HG03460 (cell line): ENCODE results near the gene ARHGEF26.

Experiments
- ATAC-seq: cut with Tn5 transposase; IDR thresholded peaks from one replicate; pipeline ENCODE4 v1.9.1; 2021; ENCODE audit not compliant: unreplicated experiment

ARHGEF26 gene

DNA sequence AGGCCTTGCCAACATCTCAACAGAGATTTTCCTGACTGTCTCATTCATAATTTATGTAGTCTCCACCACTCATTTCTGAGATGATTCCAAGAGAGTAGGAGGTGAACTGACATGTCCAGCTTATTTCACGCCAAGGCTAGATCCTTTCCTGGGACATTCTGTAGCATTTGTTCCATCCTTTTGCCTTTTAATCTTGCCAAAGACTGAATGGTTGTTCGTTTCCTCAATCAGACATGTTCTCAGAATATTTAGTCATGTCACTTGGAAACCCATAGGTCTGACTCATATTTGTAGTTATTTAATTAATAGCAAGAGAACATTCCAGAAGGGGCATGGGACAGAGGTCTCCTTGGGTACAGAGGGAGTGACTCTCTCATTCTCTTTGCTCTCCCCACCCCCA lies 122.2 kb downstream of the ARHGEF26 start:
- no peak for ATAC-seq

DNA sequence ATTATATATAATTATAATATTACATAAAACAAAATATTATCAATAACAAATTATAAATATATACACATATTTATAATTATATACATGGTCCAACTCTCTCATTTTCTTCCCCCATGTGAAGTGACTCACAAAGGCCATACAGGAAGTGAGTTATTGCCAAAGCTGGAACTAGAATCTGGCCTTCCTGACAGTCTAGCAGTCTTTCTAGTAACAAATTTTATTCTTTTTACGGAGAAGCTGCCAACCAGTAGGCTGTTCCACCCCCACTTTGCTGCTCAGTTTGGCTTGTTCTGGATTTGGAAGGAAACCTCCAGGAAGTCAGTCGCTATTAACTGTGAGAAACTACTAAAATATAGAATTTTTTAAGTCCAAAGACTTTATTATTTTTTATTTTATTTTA lies 123.5 kb downstream of the ARHGEF26 start:
- ATAC-seq = no peak

DNA sequence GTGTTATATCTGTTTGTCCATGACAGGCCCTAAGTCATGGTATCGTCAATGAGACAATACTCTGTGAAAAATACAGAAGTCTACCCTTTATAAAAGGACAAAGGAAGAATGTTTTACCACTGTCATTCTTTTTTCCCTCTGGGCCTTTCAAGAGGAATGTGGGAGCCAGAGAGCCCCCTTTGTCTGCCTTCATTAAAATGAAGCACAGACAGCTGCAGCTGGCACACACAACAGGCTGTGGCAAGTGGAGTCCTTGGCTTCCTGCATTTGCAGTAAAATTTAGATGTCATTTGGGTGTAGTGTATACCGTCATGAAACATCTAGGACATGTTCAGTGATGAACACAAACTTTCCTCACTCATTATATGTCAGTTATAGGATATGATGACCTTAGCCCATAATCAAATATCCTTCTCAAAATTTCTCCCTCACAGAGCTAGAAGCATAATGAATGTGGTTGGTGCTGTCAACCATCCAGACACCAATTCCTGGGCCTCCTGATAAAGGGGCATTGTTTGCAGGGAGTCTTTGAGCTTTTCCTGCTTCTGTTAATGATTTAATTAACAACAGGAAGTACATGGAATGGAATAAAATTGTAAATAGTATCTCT lies 126.7 kb downstream of the ARHGEF26 start:
- no peak for ATAC-seq

DNA sequence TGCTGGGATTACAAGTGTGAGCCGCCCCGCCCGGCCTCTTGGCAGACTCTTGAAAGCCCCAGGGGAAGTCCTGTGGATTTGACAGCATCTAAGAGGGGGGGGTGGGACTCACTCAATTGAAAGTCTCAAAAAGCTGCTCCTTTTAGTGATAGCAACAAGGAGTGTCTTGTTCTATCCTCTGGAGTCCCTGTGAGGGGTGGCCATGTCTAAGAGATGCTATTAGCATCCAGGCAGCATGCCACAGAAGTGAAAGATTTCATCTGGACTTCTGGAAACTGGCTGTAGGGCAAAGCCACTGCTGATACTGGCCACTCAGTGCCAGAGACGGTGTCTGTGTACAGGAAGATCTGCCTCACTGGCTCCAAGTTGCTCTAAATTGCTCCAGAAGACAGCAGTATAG lies 129.1 kb downstream of the ARHGEF26 start:
- no peak for ATAC-seq

DNA sequence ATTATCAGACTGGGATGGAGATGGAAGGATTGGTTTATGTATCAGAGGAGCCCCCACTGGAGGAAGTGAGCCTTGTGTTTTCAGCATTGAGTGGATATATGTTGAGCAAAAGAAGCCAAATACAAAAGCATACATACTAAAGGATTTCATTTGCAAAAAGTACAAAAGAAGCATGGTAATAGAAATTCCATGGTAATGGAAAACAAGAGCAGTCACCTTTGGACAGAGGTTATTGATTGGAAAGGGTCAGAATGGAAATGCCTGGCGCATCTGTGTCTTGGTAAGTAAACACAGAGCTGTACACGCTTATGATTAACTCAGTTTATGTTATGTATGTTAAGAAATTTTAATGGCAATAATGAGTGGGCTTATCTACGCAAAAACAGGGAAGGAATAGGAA lies 130.4 kb downstream of the ARHGEF26 start:
- ATAC-seq = no peak

DNA sequence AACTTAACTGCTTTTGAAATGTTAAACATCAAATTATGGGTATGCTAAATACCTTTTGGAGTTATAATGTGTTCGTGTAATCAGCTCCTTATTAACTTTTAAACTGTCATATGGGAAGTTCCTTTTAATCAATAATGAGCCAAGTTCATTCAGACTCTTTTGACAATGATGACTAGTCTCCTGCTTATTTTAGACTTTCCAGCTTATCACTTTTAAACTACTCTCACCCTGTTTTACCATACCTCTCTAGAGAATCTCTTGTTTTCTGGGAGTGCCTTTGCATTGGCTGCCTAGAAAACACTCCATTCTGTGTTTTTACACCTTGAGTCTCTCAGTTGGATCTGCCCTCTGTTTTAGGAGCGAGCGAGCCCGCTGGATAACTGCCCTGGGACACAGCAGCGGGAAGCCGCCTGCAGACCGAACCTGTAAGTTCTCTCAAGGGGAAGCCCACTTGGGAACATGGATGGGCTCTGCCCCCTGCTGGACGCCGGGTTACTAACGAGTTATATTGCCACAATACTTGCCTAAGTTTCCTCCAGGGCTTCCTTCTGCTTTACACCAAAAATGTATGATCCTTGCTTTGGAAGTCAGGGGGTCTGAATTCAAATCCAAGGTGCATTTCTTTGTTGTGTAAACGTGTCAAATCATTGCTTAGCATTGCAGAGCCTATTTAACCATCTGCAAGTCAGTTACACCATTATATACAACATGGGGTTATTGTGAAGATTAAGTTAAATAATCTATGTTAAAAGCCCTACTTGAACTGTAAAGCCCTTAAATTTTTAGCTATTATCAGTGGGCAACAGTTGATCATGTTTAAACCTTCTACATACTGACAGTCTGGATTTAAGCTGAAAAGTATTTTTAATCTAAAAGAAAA lies 131.8 kb downstream of the ARHGEF26 start:
- ATAC-seq = peak; percentile 90

DNA sequence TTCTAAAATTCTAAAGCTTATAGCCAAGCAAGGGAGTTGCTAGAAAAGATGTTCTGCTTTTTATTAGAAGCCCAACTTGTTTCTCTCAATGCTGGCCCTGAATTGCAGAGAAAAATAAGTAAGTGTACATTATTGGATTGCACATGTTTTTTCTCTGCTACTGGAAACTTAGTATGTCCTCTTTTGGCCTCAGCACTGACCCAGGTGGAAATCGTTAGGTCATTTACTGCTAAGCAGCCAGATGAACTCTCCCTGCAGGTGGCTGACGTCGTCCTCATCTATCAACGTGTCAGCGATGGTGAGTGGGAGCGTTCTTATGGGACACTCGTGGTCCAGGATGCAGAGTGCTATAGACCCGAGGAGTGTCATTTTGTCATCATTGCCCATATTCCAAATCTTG lies 133.3 kb downstream of the ARHGEF26 start:
- ATAC-seq = no peak

DNA sequence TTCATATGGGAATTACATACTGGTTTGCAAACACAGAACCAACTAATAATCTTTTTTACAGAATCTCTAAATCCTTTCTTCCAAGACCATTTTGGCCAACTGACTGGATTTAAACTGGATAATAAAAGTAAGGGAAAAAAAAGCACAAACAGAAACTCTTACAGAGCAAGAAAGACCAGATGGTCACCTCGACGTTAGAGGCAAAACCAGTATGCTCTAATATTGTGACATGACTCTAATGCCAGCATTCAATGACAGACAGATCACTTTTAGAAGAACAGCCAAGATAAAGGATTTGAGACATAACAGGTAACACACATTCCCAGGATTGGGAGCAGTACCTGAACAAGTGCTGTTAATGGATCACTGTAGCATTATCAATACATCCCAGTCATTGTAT lies 152.2 kb downstream of the ARHGEF26 start:
- no peak for ATAC-seq

DNA sequence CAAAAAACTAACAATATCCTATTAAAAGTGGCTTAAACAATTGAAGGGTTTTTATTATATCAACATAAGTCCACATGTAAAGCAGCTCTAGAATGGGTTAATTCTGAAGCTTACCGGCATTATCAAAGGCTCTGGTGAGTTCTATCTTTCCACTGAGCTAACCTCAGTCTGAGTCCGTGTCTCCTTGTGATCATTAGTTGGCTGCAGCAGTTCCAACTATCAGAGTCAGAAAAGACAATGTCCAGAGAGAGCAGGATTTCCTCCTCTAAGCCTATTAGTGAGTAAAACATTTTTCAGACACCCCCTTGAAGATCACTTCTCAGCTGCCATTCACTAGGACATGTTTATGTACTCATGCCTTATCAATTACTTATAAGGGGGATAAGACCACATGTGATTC lies 153.2 kb downstream of the ARHGEF26 start:
- no peak for ATAC-seq

DNA sequence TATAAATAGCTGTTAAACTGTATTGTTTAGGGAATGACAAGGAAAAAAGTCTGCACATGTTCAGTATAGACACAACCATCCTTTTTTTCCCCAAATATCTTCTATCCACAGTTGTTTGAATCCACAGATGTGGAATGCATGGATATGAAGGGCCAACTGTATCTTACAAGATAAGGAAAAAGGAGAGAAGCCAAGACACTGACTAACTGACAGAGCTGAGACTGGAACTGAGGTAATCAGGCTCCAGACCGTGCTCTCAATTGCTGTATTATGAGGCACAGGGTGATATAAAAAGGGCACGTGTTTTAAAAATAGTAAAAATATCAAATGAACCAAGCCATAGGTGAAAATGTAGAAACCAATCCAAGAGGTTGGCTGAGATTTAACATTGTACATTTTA lies 154.1 kb downstream of the ARHGEF26 start:
- no peak for ATAC-seq

DNA sequence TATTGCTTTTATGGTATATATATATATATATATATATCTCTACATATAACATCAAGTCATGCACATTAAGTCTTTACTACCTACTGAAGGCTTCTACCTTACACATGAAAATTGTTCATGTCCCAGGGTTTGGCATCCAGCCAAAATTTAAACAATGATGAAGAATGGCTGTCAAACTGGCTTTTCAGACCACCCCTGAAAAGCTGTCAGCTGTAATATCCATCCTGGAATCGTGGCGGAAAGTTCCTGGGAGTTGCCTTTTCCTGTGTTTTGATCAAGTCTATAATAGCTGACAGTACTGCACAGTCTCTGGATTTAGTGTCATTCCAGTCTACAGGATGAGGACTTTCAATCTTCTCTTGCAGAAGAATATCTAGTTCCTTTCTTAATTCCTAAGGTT lies 154.8 kb downstream of the ARHGEF26 start:
- ATAC-seq = no peak

DNA sequence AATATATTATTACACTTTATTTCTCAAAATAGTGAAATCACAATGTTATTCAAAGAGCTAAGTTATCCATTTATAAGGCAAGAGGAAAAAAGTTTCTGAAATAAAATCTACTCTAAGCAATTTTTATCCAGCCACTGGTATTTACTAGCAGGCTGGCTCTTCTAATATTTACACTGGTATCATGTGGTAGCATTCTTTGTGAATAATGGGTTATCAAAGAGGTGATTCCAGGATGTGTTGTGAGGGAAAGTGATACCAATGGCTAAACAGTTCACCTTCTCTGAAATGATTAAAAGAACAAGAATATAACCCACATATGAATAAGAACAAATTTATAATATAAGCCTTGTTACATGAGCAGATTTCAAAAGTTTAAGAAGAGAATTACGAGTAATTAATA lies 159.0 kb downstream of the ARHGEF26 start:
- ATAC-seq = no peak

DNA sequence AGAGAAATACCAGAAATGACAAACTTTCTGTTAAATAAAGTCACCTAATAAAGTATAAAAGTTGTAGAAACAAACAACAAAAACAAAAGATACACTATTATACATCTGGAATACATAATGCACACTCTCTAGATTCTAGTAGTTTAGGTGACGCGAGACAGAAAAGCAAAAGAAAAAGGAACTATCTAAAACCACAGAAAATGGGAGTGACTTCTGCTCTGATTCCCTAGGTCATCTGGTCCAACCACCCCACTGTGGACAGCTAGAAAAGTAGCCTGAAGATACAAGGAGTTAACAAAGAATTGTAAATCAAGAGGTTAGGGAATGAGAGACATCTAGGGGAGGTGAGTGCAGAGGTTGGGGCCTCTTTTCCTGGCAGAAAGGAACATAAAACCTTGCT lies 164.0 kb downstream of the ARHGEF26 start:
- ATAC-seq = no peak

DNA sequence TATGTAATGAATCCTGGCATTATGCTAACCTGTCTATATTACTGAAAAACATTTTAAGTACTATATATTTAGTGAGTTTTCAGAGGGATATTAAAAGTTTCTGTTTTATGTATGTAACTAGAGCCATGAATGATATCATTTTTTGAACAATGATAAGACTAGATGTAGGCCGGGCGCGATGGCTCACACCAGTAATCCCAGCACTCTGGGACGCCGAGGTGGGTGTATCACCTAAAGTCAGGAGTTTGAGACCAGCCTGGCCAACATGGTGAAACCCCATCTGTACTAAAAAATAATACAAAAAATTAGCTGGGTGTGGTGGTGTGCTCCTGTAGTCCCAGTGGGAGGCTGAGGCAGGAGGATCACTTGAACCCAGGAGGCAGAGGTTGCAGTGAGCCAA lies 169.0 kb downstream of the ARHGEF26 start:
- no peak for ATAC-seq

DNA sequence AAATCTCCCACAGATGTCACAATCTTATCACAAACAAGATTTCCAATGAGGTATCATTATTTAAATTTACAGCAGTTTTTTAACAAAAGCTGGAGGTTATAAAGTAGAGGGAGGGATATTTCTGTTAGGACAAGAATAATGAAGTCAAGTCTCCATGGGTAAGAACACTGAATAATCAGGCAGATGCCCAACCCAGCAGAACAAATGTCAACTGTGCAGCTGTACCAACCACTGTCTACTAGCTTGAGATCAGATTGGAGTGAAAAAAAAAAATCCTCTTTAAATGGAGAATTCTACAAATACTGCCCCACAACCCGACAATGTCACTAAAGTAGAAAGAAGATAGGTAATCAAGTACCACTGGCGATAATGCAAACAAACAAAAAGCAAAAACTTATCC lies 172.8 kb downstream of the ARHGEF26 start:
- ATAC-seq = no peak

DNA sequence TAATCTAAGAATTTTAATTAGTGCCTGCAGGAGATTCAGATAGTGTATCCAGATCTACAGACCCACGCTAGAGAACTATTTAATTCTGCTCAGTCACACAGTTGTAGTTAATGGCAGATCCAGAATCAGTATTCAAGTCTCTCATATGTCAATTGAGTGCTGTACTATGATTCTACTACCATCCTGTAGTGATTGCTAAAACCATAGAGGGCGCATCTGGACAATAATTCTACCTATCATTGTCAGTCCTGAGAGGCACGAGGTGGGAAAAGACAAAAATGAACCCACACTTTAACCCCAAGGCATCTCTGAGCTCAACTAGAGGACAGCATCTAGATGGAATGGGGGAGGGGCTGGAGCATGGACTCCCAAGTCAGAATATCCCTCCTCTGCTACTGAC lies 180.4 kb downstream of the ARHGEF26 start:
- ATAC-seq = no peak

DNA sequence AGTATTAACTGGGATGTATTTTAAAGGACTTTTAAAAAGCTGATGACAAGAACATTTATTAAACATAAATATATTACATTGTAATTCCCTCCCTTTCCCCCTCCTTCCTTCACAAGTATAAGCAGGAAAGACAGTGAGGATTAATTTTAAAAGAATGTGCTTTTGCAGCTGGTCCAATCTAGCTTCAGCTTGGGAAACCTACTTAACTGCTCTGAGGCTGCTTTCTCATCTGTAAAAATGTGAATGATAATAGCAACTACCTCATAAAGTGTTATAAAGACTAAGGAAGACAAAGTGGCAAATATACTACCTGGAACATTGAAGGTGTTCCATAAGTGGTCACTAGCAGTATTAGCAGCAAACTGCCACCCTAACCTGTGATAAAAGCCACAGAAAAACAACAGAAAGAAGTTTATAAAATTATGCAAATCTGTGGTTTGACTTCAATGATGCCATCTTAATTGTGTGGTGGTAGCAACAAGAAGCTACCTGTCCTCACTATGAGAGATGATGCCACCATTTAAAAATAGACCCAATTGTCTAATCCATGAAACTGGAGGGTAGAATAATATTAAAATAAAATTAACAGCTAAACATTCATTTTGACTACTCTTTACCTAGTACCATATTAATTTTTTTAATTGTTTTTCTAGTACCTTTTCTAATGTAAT lies 183.1 kb downstream of the ARHGEF26 start:
- no peak for ATAC-seq

DNA sequence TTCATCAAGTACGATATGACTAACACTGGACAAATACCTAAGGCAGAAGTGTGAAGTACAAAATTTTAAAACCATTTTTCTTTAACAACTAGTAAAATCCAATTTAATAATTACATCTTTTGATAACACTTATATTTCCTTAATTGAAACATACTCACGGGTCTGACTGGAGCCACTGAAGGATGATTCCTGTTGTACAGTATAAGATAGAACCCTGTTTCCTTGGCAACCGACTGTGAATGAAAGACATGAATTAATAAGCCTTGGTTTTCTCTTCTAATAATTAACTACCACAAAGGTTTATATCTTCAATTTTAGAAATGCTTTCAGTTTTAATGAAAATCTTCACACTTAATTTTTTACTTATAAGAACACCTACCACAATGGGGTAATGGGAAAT lies 183.7 kb downstream of the ARHGEF26 start:
- peak; percentile 48 for ATAC-seq

DNA sequence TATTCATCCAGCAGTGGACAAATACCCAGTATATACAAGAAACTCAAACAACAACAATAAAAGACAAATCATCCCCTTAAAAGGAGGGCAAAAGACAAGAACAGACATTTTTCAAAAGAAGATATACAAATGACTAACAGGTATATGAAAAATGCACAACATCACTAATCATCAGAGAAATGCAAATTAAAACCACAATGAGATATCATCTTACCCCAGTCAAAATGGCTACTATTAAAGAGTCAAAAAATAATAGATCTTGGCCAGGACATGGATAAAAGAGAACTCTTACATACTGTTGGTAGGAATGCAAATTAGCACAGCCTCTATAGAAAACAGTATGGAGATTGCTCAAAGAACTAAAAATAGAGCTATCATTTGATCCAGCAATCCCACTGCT lies 186.2 kb downstream of the ARHGEF26 start:
- no peak for ATAC-seq
